Omental fat pad (tissue), 4 donors: ENCODE measurements around the gene TANGO2. TPM values are rescaled to one million over a fixed set of nuclear protein-coding genes. Genes with fewer than 3 reads are reported as not detected.

Experiments used
- ATAC-seq: fragments of 150-250 bp; one replicate; pipeline ENCODE4 v1.9.1; 2016; ENCODE audit warnings: mild to moderate bottlenecking, moderate library complexity; ENCODE audit not compliant: low FRiP score
- DNase-seq: peaks from one replicate; pipeline ENCODE4 v3.0.0-alpha.2; 2019; ENCODE audit warnings: low spot score
- CTCF ChIP-seq, 3 donors: fragments of 450-650 bp; IDR thresholded peaks; one replicate each; pipeline ENCODE4 v1.5.1; 2016 to 2017; ENCODE audit warnings: antibody characterized with exemption in 3 of 3, mild to moderate bottlenecking in 3 of 3, moderate library complexity in 2 of 3
- total RNA-seq, 4 donors: library from RNA; depleted of rRNA; stranded (reverse); fragments of >200 nt; gene quantifications; one replicate each; pipeline ENCODE4 v1.1.0, GENCODE V29; 2016

The TANGO2 gene
- total RNA-seq, 4 donors from 2014 or later, result 35.3 to 48.4 (median 37.9) TPM

GRCh38 chr22:20053407-20054033 lies 32.6 kb downstream of the TANGO2 start:
- DNase-seq (no peak), ATAC-seq (no peak)
- no peak for TF ChIP-seq CTCF (IDR thresholded peaks at IDR 0.05)

GRCh38 chr22:20054034-20054427 lies 33.1 kb downstream of the TANGO2 start:
- DNase-seq, result no peak
- no peak for ATAC-seq
- no peak for TF ChIP-seq CTCF (IDR thresholded peaks at IDR 0.05)

- no peak for TF ChIP-seq CTCF (IDR thresholded peaks at IDR 0.05)
- no peak for ATAC-seq
- no peak for DNase-seq
Measured at GRCh38 chr22:20054485-20054884, 33.6 kb downstream of the TANGO2 start.

- no peak for ATAC-seq
- TF ChIP-seq CTCF (IDR thresholded peaks at IDR 0.05), result no peak
- DNase-seq, result no peak
Measured at GRCh38 chr22:20055144-20055543, 34.2 kb downstream of the TANGO2 start.

- ATAC-seq (no peak), DNase-seq (no peak)
- no peak for TF ChIP-seq CTCF (IDR thresholded peaks at IDR 0.05)
Measured at GRCh38 chr22:20055654-20056053, 34.7 kb downstream of the TANGO2 start.

GRCh38 chr22:20056161-20056560 lies 35.3 kb downstream of the TANGO2 start:
- TF ChIP-seq CTCF (IDR thresholded peaks at IDR 0.05), result no peak
- DNase-seq (no peak), ATAC-seq (no peak)

GRCh38 chr22:20056696-20057386 lies 35.9 kb downstream of the TANGO2 start:
- TF ChIP-seq CTCF (IDR thresholded peaks at IDR 0.05), result no peak
- DNase-seq (no peak), ATAC-seq (no peak)
